ENCODE results near the gene METTL9.

METTL9 gene

GRCh38 chr16:21664801-21665492, 65.6 kb downstream of the METTL9 start (continued):
- TF ChIP-seq, protein P1, sequence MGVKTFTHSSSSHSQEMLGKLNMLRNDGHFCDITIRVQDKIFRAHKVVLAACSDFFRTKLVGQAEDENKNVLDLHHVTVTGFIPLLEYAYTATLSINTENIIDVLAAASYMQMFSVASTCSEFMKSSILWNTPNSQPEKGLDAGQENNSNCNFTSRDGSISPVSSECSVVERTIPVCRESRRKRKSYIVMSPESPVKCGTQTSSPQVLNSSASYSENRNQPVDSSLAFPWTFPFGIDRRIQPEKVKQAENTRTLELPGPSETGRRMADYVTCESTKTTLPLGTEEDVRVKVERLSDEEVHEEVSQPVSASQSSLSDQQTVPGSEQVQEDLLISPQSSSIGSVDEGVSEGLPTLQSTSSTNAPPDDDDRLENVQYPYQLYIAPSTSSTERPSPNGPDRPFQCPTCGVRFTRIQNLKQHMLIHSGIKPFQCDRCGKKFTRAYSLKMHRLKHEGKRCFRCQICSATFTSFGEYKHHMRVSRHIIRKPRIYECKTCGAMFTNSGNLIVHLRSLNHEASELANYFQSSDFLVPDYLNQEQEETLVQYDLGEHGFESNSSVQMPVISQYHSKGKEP (tag by site-specific recombination; IDR thresholded peaks at IDR 0.05) = no peak
- TF ChIP-seq ZNF621 (tag by site-specific recombination; IDR thresholded peaks at IDR 0.05) (no peak), GFI1B (tag by site-specific recombination; IDR thresholded peaks at IDR 0.05) (no peak), ZNF596 (tag by site-specific recombination; IDR thresholded peaks at IDR 0.05) (no peak), ZBTB7A (tag by site-specific recombination; IDR thresholded peaks at IDR 0.05; ENCODE audit: low read depth) (no peak), ZXDB (tag by site-specific recombination; IDR thresholded peaks at IDR 0.05) (0 out of 2 replicates have a peak, but pooled peaks have one; percentile 29), BCL11B (tag by site-specific recombination; IDR thresholded peaks at IDR 0.05; ENCODE audit: low read depth) (no peak), HOXD13 (CRISPR knock-in tag; IDR thresholded peaks at IDR 0.05; ENCODE audit: borderline replicate concordance) (no peak), ZNF555 (tag by site-specific recombination; conservative IDR thresholded peaks at IDR 0.05) (peak; percentile 49), ZNF280D (tag by site-specific recombination; IDR thresholded peaks at IDR 0.05) (no peak), ZNF623 (tag by site-specific recombination; IDR thresholded peaks at IDR 0.05) (peak; percentile 52; the same call in 1 of the 2 replicates), ZNF560 (tag by site-specific recombination; IDR thresholded peaks at IDR 0.05; ENCODE audit: borderline replicate concordance) (peak; percentile 59; the same call in 1 of the 2 replicates), ZNF426 (tag by site-specific recombination; IDR thresholded peaks at IDR 0.05) (peak; percentile 67), ZNF518A (tag by site-specific recombination; conservative IDR thresholded peaks at IDR 0.05; ENCODE audit: low read depth) (peak; percentile 81), OVOL3 (tag by site-specific recombination; IDR thresholded peaks at IDR 0.05) (peak; percentile 54; the same call in 1 of the 2 replicates)
- TF ChIP-seq, protein P2, sequence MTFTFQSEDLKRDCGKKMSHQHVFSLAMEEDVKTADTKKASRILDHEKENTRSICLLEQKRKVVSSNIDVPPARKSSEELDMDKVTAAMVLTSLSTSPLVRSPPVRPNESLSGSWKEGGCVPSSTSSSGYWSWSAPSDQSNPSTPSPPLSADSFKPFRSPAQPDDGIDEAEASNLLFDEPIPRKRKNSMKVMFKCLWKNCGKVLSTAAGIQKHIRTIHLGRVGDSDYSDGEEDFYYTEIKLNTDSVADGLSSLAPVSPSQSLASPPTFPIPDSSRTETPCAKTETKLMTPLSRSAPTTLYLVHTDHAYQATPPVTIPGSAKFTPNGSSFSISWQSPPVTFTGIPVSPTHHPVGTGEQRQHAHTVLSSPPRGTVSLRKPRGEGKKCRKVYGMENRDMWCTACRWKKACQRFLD (tag by site-specific recombination; IDR thresholded peaks at IDR 0.05) = 0 out of 2 replicates have a peak, but pooled peaks have one; percentile 24
- TF ChIP-seq, protein P3, sequence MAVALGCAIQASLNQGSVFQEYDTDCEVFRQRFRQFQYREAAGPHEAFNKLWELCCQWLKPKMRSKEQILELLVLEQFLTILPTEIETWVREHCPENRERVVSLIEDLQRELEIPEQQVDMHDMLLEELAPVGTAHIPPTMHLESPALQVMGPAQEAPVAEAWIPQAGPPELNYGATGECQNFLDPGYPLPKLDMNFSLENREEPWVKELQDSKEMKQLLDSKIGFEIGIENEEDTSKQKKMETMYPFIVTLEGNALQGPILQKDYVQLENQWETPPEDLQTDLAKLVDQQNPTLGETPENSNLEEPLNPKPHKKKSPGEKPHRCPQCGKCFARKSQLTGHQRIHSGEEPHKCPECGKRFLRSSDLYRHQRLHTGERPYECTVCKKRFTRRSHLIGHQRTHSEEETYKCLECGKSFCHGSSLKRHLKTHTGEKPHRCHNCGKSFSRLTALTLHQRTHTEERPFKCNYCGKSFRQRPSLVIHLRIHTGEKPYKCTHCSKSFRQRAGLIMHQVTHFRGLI (tag by site-specific recombination; IDR thresholded peaks at IDR 0.05) = no peak
